ENCODE results near the gene POLR3K. TPM values are rescaled to one million over a fixed set of nuclear protein-coding genes. Genes with fewer than 3 reads are reported as not detected.

Gene POLR3K
- total RNA-seq, 2 experiments from 2014 or later: 38.2 to 40.9 TPM

DNA sequence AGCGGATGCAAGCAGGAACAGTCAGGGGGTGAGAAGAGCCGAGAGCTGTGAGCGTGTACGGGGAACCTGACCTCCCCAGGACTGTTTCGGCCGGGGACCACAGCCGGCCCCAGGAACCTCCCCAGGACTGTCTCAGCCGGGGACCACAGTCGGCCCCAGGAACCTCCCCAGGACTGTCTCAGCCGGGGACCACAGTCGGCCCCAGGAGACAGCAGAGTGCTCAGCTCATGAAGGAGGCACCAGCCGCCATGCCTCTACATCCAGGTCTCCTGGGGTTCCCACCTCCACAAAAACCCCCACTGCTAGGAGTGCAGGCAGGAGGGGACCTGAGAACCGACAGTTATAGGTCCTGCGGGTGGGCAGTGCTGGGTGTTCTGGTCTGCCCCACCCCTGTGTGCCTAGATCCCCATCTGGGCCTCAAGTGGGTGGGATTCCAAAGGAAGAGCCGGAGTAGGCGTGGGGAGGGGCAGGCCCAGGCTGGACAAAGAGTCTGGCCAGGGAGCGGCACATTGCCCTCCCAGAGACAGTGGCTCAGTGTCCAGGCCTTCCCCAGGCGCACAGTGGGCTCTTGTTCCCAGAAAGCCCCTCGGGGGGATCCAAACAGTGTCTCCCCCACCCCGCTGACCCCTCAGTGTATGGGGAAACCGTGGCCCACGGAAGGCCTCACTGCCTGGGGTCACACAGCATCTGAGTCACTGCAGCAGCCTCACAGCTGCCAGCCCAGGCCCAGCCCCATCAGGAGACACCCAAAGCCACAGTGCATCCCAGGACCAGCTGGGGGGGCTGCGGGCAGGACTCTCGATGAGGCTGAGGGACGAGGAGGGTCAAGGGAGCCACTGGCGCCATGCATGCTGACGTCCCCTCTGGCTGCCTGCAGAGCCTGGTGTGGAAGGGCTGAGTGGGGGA is 14.7 kb upstream of the POLR3K start:
- Mint-ChIP-seq H3K27ac (no peak overlapping the region), H3K36me3 (ENCODE audit: low read depth) (no peaks in the 10 kb centered on the region), H3K27me3 (ENCODE audit: low read depth) (peaks cover 23% of the 10 kb centered on the region), H3K9me3 (no peaks in the 10 kb centered on the region), H3K4me1 (ENCODE audit: low read depth) (peaks cover 9% of the 10 kb centered on the region), H3K4me3 (no peak overlapping the region)
- no peak for DNase-seq
- intact Hi-C loops (cut with micrococcal nuclease): no loop called here
- CTCF ChIA-PET: interaction anchor here (1.9 to 10.7 kb wide), 2 partner anchors 27 to 39 kb away, joined by 6 to 216 read pairs; no protein-coding TSS in a partner anchor

DNA sequence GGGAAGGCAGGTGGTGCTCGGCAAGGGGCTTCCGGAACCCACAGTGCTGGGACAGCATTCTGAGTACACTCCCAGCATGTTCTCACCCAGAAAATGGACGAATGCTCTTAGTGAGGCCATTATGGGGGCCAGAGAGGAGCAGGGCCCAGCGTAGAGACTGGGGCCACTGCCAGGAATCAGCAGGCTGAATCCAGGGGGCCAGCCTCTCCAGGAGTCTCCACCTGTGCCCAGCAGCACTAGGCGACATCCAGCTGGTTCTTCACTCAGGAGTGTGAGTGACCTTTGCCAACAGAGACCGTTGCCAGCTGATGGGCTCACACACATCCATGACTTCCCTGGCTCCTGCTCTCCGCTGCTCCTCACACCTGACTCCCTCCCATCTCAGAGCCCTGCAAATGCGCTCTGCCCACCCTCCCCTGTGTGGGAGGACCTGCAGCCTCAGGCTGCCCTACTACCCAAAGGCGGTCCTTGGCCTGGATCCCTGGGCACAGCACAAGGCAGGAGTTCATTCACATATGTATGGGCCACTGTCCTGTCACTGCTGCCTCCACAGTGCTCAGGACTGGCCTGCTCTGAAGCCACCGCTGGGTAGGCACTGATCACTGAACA is 13.9 kb upstream of the POLR3K start:
- no peak overlapping the region for H3K27ac Mint-ChIP-seq
- no peak overlapping the region for H3K4me3 Mint-ChIP-seq
- CTCF ChIA-PET: interaction anchor here (1.4 to 10.7 kb wide), 6 partner anchors 10 to 295 kb away, joined by 3 to 216 read pairs (median 12); partner anchors contain the start of gene HBQ1
- H3K4me1 Mint-ChIP-seq (ENCODE audit: low read depth): peaks cover 6% of the 10 kb centered on the region
- no peaks in the 10 kb centered on the region for H3K36me3 Mint-ChIP-seq (ENCODE audit: low read depth)
- DNase-seq: no peak
- intact Hi-C loops (cut with micrococcal nuclease): no loop called here
- no peaks in the 10 kb centered on the region for H3K9me3 Mint-ChIP-seq
- H3K27me3 Mint-ChIP-seq (ENCODE audit: low read depth): peaks cover 19% of the 10 kb centered on the region

DNA sequence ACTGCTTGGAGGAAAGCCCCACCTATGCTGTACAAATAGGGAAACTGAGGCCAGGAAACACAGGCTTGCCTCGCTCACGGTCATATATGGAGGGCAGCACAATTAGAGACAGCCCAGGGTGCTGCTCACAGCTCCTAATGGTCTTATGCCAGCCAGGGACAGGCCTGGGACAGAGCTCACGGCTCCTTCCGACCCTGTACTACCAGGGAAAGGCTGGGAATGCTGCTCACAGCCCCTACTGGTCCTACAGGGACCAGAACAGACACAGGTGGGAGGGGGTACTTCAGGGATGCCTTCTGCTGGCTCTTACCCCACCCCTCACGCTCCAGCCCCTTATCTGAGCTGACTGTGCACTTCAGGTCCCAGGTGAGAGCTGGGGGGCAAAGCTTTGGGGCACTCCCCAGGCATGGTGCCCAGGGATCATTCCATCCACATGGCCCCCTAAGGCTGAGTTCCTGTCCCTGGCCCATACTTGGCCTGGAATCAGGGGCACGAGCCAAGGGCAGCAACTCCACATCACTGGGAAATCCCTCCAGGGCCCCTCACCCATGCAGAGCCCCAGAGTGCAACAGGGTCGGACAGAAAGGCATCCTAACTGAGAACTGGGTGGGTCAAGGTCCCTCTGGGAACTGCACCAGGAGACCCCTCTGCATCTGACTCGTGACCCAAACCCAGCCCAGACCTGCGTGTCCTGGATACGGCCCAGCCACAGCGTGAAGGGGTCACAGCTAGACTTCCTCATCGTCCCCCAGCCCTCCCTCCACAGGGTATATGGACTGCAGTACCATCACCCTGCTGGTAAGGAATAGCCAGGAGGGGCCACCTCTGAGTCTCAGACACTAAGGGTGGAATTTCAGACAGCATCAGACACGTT is 13.1 kb upstream of the POLR3K start:
- Mint-ChIP-seq H3K4me1 (ENCODE audit: low read depth) (peaks cover 4% of the 10 kb centered on the region), H3K27me3 (ENCODE audit: low read depth) (peaks cover 16% of the 10 kb centered on the region), H3K36me3 (ENCODE audit: low read depth) (no peaks in the 10 kb centered on the region), H3K4me3 (no peak overlapping the region), H3K9me3 (no peaks in the 10 kb centered on the region), H3K27ac (no peak overlapping the region)
- intact Hi-C loops (cut with micrococcal nuclease): no loop called here
- CTCF ChIA-PET: interaction anchor here (0.8 to 10.7 kb wide), 12 partner anchors 9 to 296 kb away, joined by 3 to 216 read pairs (median 10); partner anchors contain the start of genes HBQ1 and MPG
- no peak for DNase-seq

GRCh38 chr16:65745-66144 is 12.3 kb upstream of the POLR3K start:
- Mint-ChIP-seq H3K27me3 (ENCODE audit: low read depth) (peaks cover 12% of the 10 kb centered on the region), H3K27ac (no peak overlapping the region)

GRCh38 chr16:64914-65255 is 11.5 kb upstream of the POLR3K start:
- H3K27me3 Mint-ChIP-seq (ENCODE audit: low read depth): peaks cover 9% of the 10 kb centered on the region
- CTCF ChIA-PET: interaction anchor here (0.7 to 10.7 kb wide), 10 partner anchors 12 to 298 kb away, joined by 3 to 216 read pairs (median 10); partner anchors contain the start of genes HBQ1 and MPG
- intact Hi-C loops (cut with micrococcal nuclease): loop anchor here (1.0 kb wide), 3 partner anchors 32 to 297 kb away; no protein-coding TSS in a partner anchor
- no peak for DNase-seq
- H3K4me3 Mint-ChIP-seq: no peak overlapping the region
- no peak overlapping the region for H3K27ac Mint-ChIP-seq
- H3K36me3 Mint-ChIP-seq (ENCODE audit: low read depth): no peaks in the 10 kb centered on the region
- H3K4me1 Mint-ChIP-seq (ENCODE audit: low read depth): peaks cover 4% of the 10 kb centered on the region
- H3K9me3 Mint-ChIP-seq: no peaks in the 10 kb centered on the region

More at GRCh38 chr16:65745-66144, 12.3 kb upstream of the POLR3K start:
- CTCF ChIA-PET: interaction anchor here (0.8 to 10.7 kb wide), 13 partner anchors 8 to 297 kb away, joined by 3 to 216 read pairs (median 8); partner anchors contain the start of genes HBQ1 and MPG
- Mint-ChIP-seq H3K4me1 (ENCODE audit: low read depth) (peaks cover 4% of the 10 kb centered on the region), H3K9me3 (no peaks in the 10 kb centered on the region), H3K4me3 (no peak overlapping the region), H3K36me3 (ENCODE audit: low read depth) (no peaks in the 10 kb centered on the region)
- intact Hi-C loops (cut with micrococcal nuclease): loop anchor here (1.0 kb wide), 3 partner anchors 32 to 297 kb away; no protein-coding TSS in a partner anchor
- peak; percentile 93 for DNase-seq

GRCh38 chr16:63998-64913 is 10.8 kb upstream of the POLR3K start:
- no peak overlapping the region for H3K27ac Mint-ChIP-seq
- no peak for DNase-seq

DNA sequence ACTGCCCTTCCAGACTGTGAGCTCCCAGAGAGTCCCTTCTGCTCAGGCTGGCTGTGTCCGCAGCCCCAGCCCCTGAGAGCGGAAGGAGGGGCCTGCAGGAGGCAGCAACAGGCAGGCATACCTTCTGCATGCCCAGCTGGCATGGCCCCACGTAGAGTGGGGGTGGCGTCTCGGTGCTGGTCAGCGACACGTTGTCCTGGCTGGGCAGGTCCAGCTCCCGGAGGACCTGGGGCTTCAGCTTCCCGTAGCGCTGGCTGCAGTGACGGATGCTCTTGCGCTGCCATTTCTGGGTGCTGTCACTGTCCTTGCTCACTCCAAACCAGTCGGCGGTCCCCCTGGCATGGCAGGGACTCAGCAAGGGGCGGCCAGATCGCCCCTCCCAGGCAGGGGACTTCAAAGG is 10.1 kb upstream of the POLR3K start:
- H3K4me1 Mint-ChIP-seq (ENCODE audit: low read depth): peaks cover 4% of the 10 kb centered on the region
- DNase-seq: no peak
- H3K27ac Mint-ChIP-seq: no peak overlapping the region
- H3K36me3 Mint-ChIP-seq (ENCODE audit: low read depth): no peaks in the 10 kb centered on the region
- CTCF ChIA-PET: interaction anchor here (0.6 to 10.7 kb wide), 4 partner anchors 13 to 119 kb away, joined by 3 to 216 read pairs (median 20); partner anchors contain the start of gene MPG
- peaks cover 3% of the 10 kb centered on the region for H3K27me3 Mint-ChIP-seq (ENCODE audit: low read depth)
- no peaks in the 10 kb centered on the region for H3K9me3 Mint-ChIP-seq
- H3K4me3 Mint-ChIP-seq: no peak overlapping the region
- intact Hi-C loops (cut with micrococcal nuclease): no loop called here

More at GRCh38 chr16:63998-64913, 10.8 kb upstream of the POLR3K start:
- no peaks in the 10 kb centered on the region for H3K9me3 Mint-ChIP-seq
- peaks cover 4% of the 10 kb centered on the region for H3K4me1 Mint-ChIP-seq (ENCODE audit: low read depth)
- no peaks in the 10 kb centered on the region for H3K36me3 Mint-ChIP-seq (ENCODE audit: low read depth)
- CTCF ChIA-PET: interaction anchor here (0.6 to 10.7 kb wide), 7 partner anchors 12 to 298 kb away, joined by 3 to 216 read pairs (median 8); partner anchors contain the start of genes HBQ1 and MPG
- peaks cover 3% of the 10 kb centered on the region for H3K27me3 Mint-ChIP-seq (ENCODE audit: low read depth)
- no peak overlapping the region for H3K4me3 Mint-ChIP-seq
- intact Hi-C loops (cut with micrococcal nuclease): no loop called here

DNA sequence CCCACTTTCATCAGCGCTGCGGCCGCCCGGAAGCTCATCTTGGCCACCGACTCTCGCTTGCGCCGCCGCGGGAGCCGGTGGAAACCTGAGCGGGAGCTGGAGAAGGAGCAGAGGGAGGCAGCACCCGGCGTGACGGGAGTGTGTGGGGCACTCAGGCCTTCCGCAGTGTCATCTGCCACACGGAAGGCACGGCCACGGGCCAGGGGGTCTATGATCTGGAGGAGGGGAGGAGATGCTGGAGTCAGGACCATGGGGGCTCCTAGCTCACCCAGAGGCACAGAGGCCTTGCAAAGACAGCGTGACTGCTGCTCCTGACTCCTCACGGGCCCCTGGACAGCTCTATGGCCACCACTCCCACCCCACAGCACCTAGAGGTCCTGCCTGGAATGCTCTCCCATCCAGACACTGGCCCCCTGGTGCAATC is 9.6 kb upstream of the POLR3K start:
- intact Hi-C loops (cut with micrococcal nuclease): no loop called here
- H3K27ac Mint-ChIP-seq: no peak overlapping the region
- CTCF ChIA-PET: interaction anchor here (0.8 to 10.7 kb wide), 3 partner anchors 14 to 119 kb away, joined by 3 to 216 read pairs (median 37); partner anchors contain the start of gene MPG

GRCh38 chr16:62283-62967 is 9.0 kb upstream of the POLR3K start:
- DNase-seq: no peak
- H3K27ac Mint-ChIP-seq: no peak overlapping the region
- peaks cover 3% of the 10 kb centered on the region for H3K27me3 Mint-ChIP-seq (ENCODE audit: low read depth)
- CTCF ChIA-PET: interaction anchor here (4.1 to 10.7 kb wide), 2 partner anchors 14 to 33 kb away, joined by 37 to 216 read pairs; partner anchors contain the start of gene MPG
- intact Hi-C loops (cut with micrococcal nuclease): no loop called here
- H3K9me3 Mint-ChIP-seq: no peaks in the 10 kb centered on the region
- H3K4me3 Mint-ChIP-seq: no peak overlapping the region
- peaks cover under 1% of the 10 kb centered on the region for H3K36me3 Mint-ChIP-seq (ENCODE audit: low read depth)
- peaks cover 4% of the 10 kb centered on the region for H3K4me1 Mint-ChIP-seq (ENCODE audit: low read depth)

More for the DNA sequence above, 9.6 kb upstream of the POLR3K start:
- Mint-ChIP-seq H3K36me3 (ENCODE audit: low read depth) (no peaks in the 10 kb centered on the region), H3K4me1 (ENCODE audit: low read depth) (peaks cover 4% of the 10 kb centered on the region), H3K27me3 (ENCODE audit: low read depth) (peaks cover 3% of the 10 kb centered on the region), H3K4me3 (no peak overlapping the region), H3K9me3 (no peaks in the 10 kb centered on the region)
- no peak for DNase-seq

GRCh38 chr16:61879-62281 is 8.5 kb upstream of the POLR3K start:
- Mint-ChIP-seq H3K36me3 (ENCODE audit: low read depth) (peaks cover 3% of the 10 kb centered on the region), H3K4me1 (ENCODE audit: low read depth) (peaks cover 4% of the 10 kb centered on the region), H3K27ac (no peak overlapping the region), H3K27me3 (ENCODE audit: low read depth) (peaks cover 3% of the 10 kb centered on the region), H3K9me3 (no peaks in the 10 kb centered on the region), H3K4me3 (no peak overlapping the region)
- no peak for DNase-seq
- intact Hi-C loops (cut with micrococcal nuclease): no loop called here
- CTCF ChIA-PET: interaction anchor here (10.7 kb wide), 1 partner anchor 33 kb away, joined by 216 read pairs; no protein-coding TSS in a partner anchor

Measured in activated naive CD4-positive, alpha-beta T cell treated with anti-CD3 and anti-CD28 coated beads for 36 hours (primary cell).